ENCODE results near the gene LYPLA2. TPM values are rescaled to one million over a fixed set of nuclear protein-coding genes. Genes with fewer than 3 reads are reported as not detected.
"Not testable (repeated sequence)": the region's sequence is repeated elsewhere in the genome, so short reads cannot be mapped to it uniquely, and the experiment has no call there.

LYPLA2 gene
- total and polyA plus RNA-seq, 2 experiments from 2014 or later = 73.6 to 150 TPM

GRCh38 chr1:23801338-23801748 lies 10.4 kb downstream of the LYPLA2 start:
- peak overlapping the region; percentile 58 for H3K4me3 ChIP-seq
- H3K36me3 ChIP-seq = no peaks in the 10 kb centered on the region
- peak overlapping the region; percentile 78 for H3K27ac ChIP-seq
- no peaks in the 10 kb centered on the region for H3K27me3 ChIP-seq
- H3K4me1 ChIP-seq (ENCODE audit: low read depth) = peaks cover 4% of the 10 kb centered on the region
- DNase-seq (ENCODE audit: low read depth in 1 of 2, low spot score in 1 of 2) = no peak
- no peaks in the 10 kb centered on the region for H3K9me3 ChIP-seq (ENCODE audit: low read depth)
- TF ChIP-seq CTCF (IDR thresholded peaks at IDR 0.05; ENCODE audit: low read depth, low read length) = no peak

- Histone ChIP-seq H3K4me1 (ENCODE audit: low read depth) (peaks cover 4% of the 10 kb centered on the region), H3K27ac (no peak overlapping the region), H3K27me3 (no peaks in the 10 kb centered on the region), H3K36me3 (no peaks in the 10 kb centered on the region), H3K9me3 (ENCODE audit: low read depth) (no peaks in the 10 kb centered on the region), H3K4me3 (no peak overlapping the region)
- DNase-seq (ENCODE audit: low read depth in 1 of 2, low spot score in 1 of 2) = no peak
- no peak for TF ChIP-seq CTCF (IDR thresholded peaks at IDR 0.05; ENCODE audit: low read depth, low read length)
Observed at GRCh38 chr1:23801876-23802275, 10.9 kb downstream of the LYPLA2 start.

- not testable (repeated sequence) for DNase-seq (ENCODE audit: low read depth in 1 of 2, low spot score in 1 of 2)
Observed at GRCh38 chr1:23802809-23803342, 11.9 kb downstream of the LYPLA2 start.

DNA sequence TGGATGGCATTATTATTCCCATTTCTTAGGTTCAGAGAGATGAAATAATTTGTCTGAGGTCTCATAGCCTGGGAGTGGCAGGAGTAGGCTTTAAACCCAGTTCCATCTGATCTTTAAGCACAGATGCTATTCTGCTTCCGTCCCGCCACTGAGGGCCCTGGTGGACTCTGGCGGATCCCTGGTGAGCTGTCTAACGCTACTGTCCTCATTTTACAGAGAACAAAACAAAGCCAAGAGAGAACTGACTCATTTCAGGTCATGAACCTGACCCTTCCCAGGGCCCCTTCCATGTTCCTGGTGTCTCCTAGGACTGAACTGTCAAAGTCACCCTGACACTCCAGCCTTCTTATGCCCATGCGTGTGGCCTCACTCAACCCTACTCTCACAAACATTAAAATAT lies 12.7 kb downstream of the LYPLA2 start:
- Histone ChIP-seq H3K27me3 (no peaks in the 10 kb centered on the region), H3K36me3 (peaks cover 3% of the 10 kb centered on the region), H3K9me3 (ENCODE audit: low read depth) (no peaks in the 10 kb centered on the region), H3K4me3 (no peak overlapping the region), H3K27ac (no peak overlapping the region), H3K4me1 (ENCODE audit: low read depth) (peaks cover 4% of the 10 kb centered on the region)
- TF ChIP-seq CTCF (IDR thresholded peaks at IDR 0.05; ENCODE audit: low read depth, low read length) = no peak
- no peak for DNase-seq (ENCODE audit: low read depth in 1 of 2, low spot score in 1 of 2)

More at GRCh38 chr1:23802809-23803342, 11.9 kb downstream of the LYPLA2 start:
- not testable (repeated sequence) for H3K4me3 ChIP-seq; H3K27ac ChIP-seq; H3K36me3 ChIP-seq; H3K27me3 ChIP-seq; H3K4me1 ChIP-seq (ENCODE audit: low read depth); H3K9me3 ChIP-seq (ENCODE audit: low read depth)

DNA sequence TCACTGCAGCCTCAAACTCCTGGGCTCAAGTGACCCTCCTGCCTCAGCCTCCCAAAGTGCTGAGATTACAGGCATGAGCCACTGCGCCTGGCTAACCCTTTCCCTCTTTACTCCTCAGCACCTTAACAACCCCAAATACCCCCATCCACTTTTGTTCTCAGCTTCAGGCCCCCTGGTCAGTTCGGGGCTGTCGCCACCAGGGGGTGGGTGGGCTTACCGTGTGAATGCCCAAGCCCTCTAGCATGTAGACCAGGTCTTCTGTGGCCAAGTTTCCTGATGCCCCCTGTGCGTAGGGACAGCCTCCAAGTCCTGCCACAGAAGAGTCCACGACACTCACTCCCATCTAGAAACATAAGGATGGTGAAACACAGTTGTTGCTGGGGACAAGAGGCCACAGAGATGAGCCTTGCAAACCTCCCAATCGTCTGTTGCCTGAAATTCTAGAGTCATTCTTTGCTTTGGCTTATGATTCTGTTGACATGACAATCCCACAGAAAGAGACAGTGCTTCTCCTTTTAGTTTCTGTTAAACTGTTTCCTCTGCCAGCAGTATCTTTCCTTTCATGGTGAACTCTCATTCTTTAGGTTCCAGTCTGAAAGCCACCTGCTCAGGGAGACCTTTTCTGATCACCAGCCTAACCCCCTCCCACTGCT lies 13.4 kb downstream of the LYPLA2 start:
- Histone ChIP-seq H3K4me3 (no peak overlapping the region), H3K27ac (no peak overlapping the region), H3K36me3 (peaks cover 3% of the 10 kb centered on the region), H3K4me1 (ENCODE audit: low read depth) (peaks cover 4% of the 10 kb centered on the region), H3K27me3 (no peaks in the 10 kb centered on the region), H3K9me3 (ENCODE audit: low read depth) (no peaks in the 10 kb centered on the region)
- no peak for DNase-seq (ENCODE audit: low read depth in 1 of 2, low spot score in 1 of 2)
- peak; percentile 14 for TF ChIP-seq CTCF (IDR thresholded peaks at IDR 0.05; ENCODE audit: low read depth, low read length)

GRCh38 chr1:23805025-23805424 lies 14.1 kb downstream of the LYPLA2 start:
- Histone ChIP-seq H3K27me3 (no peaks in the 10 kb centered on the region), H3K9me3 (ENCODE audit: low read depth) (no peaks in the 10 kb centered on the region), H3K36me3 (peaks cover 3% of the 10 kb centered on the region), H3K27ac (no peak overlapping the region), H3K4me3 (no peak overlapping the region), H3K4me1 (ENCODE audit: low read depth) (no peaks in the 10 kb centered on the region)
- no peak for DNase-seq (ENCODE audit: low read depth in 1 of 2, low spot score in 1 of 2)
- no peak for TF ChIP-seq CTCF (IDR thresholded peaks at IDR 0.05; ENCODE audit: low read depth, low read length)

All from cardiac muscle cell (in vitro differentiated cells and primary cell).